ENCODE measurements around the gene PRPF8. TPM values are rescaled to one million over a fixed set of nuclear protein-coding genes. Genes with fewer than 3 reads are reported as not detected.

The PRPF8 gene
- polyA plus RNA-seq, 12 donors = 129 to 215 (median 179) TPM; not detected in 1

DNA sequence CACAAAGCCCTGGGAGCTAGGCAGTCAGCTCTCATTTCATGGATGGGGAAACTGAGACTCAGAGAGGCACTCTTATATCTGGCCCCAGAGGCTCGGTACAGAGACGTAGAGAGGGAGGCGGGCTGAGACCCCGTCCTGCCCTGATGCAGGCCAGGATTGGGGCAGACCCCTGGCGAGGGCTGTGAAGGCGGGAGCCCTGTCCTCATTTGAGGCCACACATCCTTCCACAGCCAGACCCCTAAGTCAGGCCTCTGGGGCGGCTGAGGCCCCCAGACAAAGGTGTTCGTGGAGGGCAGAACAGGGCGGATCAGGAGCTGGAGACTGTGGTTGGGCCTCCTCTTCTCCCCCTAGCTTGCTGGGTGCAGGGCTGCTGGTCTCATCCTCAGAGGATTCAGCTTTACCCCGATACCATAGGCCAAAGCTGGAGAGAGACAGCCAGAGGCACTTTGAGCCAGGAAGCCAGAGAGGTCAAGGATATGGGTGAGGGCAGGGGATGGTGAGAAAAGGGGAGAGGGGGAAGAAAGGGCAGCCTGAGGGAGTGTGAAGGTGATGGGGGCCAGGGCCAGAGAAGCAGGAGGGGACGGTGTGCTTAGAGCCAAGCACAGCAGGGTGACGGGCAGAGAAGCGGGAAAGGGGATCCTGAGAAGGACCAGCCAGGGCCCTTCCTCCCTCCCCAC is 38.3 kb downstream of the PRPF8 start:
- no peak for DNase-seq

GRCh38 chr17:1645207-1646171 is 39.2 kb downstream of the PRPF8 start, which contains the start of gene SCARF1:
Gene SCARF1, minus strand, starts transcription at chr17:1645732. Its CDS starts 35 bp downstream, at chr17:1645697.
- peak; percentile 55 for DNase-seq

- no peak for DNase-seq
Measured at GRCh38 chr17:1644493-1645206, 40.0 kb downstream of the PRPF8 start.

DNA sequence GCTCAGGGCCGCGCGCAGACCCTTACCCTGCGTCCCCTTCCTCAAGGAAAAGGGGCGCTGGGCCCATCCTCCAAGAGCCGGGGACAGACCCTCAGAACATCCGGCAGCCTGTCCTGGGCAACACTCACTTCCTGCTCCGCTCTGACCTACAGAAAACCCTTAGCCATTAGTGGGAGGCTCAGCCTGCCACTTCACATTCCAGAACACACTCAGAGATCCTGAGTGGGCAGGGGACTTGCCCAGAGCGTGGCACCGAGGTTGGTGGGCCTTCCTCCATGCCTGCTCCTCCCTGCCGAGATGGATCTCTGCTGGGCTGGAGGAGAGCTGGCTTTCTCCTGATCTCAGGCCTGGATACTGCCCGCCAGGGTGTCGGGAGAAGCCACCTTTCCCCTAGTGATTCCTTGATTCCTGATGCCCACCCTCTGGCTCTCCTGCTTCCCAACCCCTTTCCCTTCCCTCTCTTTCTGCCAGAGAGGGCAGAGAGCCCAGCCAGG is 40.6 kb downstream of the PRPF8 start:
- no peak for DNase-seq

GRCh38 chr17:1643293-1643998 is 41.2 kb downstream of the PRPF8 start:
- DNase-seq = no peak

DNA sequence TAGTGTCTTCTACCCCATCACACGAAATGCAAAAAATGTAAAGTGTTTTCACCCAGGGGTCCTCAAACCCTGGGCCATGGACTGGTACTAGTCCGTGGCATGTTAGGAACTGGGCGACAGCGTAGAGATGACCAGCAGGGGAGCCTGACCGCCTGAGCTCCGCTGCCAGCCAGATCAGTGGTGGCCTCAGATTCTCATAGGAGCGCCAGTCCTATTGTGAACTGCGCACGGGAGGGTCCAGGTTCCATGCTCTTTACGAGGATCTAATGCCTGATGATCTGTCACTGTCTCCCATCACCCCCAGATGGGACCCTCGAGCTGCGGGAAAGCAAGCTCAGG is 43.6 kb downstream of the PRPF8 start:
- no peak for DNase-seq

DNA sequence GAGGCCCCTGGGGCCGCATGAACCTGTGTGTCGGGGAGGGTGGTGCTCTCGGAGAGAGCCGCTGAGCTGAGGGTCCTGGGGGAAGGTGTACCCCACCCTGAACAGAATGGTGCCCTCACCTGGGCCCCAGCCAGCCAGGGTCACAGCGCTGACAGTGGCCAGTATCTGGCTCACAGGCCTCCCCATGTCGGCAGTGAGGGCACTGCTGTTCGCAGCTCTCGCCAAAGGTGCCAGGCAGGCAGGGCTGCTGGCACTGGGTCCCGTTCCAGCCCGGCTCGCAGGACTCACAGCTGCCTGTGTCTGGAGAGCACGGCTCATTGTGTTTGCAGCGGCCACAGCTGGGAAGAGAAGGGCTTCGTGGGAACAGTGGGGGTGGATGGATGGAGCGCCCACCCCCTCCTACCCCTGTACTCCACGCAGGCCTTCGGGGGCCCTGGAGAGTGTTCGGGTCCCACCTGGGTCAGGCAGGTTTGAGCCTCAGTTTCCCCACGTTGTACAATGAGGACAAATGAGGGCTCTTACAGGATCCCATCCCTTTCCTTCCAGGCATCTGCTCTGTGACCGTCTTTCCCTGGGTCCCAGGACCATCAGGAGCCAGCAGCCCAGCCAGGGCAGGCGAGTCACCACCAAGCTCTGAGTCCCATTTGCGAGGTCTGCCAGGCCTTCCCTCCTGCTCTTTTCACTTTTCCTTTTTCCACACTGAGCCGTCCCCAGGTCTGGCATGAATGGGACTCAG is 44.2 kb downstream of the PRPF8 start:
- DNase-seq = no peak

DNA sequence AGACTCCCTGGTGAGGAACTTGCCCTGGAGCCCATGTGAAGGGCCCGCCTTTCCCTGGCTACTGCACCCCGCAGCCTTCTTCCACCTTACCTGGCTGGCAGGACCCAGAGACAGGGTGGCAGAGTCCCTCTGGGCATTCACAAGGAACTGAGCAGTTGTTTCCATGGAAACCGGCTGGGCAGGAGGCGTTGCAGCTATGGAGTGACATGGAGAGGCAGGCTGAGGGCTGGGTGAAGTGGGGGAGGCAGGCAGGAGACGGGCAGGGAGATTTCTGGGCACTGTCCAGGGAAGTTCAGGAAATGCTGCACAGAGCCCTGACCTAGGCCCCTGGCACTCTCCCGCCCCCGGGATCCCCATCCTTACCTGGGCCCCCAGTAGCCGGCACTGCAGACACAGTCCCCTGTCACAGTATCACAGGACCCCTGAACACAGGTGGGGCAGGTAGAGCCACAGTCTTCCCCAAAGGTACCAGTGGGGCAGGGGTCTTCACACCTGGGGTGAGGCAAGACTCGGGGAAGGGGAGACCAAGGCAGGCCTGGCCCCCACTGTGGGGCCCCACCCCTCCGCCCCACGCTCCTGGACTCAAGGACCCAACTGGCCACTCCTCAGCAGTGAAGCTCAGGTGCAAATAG is 45.0 kb downstream of the PRPF8 start:
- no peak for DNase-seq

DNA sequence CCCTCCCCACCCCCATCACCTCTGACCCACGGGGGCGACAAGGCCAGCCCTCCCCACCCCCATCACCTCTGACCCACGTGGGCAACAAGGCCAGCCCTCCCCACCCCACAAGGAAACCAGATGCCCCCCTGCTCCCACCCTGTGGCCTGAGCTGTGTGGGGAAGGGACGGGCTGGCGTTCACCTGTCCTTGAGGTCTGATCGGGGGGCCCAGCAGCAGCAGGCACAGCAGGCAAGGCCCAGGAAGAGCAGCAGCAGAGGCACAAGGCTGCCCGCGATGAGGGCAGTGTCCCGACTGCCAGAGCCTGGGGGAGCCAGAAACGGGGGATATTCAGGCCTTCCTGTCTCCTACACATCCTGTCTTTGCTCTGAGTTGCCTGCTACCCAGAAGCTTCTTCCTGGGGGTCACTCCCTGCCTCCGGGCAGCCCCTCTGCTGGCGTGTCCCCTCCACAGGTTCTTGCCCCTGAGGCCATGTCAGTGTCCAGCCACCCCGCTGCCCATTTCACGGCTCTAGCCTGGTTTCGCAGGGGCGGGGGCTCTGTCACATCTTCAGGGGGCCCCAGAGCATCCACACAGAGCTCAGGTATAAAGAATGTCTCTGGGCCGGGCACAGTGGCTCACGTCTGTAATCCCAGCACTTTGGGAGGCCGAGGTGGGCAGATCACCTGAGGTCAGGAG is 45.9 kb downstream of the PRPF8 start:
- no peak for DNase-seq

- no peak for DNase-seq
Measured at GRCh38 chr17:1638171-1638590, 46.5 kb downstream of the PRPF8 start.

DNA sequence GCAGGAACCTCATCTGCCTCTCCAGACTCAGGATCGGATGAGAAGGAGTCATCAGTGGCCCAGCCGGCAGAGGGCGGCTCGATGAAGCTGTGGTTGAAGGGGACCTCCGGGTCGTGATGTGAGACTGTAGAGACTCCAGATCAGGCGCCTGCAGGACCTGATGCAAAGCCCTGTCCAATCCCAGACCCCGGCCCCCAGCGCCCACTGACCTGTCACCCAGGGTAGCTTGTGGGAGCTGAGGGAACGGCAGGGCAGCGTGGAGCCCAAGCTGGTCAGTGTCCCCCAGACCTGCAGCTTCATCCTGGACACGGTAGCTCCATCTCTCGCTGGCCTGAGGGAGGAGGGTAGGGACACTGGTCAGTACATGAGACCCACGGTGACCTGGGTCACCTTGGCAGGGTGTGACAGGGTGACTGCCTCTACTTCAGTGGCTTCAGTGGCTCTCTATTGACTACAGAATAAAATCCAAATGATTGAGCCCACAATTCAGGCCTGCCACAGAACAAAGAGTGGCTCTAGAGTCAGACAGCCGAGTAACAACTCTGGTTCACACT is 47.9 kb downstream of the PRPF8 start:
- DNase-seq = no peak

DNA sequence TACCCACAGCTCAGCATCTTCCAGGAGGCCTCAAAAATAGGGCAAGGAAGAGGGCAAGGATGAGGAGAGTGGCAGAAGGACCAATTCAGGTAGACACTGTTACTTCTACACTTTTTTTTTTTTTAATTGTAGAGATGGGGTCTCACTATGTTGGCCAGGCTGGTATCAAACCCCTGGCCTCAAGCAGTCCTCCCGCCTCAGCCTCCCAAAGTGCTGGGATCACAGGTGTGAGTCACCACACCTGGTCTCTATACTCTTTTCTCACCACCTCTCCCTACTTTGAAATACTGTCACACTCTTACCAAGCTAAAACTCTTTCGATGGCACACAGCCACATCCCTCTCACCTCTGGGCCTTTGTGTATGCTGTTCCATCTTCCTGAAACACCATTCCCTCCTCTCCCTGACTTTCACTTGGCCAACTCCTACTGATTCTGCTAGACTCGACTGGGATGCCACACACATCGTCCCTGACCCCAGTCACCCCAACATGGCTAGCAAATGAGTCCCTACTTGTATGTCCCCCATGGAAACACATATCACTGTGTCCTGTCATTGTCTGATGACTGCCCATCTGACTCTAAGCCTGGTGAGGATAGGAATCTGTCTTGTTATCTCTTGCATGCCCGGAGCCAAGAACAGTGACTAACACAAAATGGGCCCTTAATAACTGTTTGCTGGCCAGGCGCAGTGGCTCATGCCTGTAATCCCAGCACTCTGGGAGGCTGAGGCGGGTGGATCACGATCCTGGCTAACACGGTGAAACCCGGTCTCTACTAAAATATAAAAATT is 48.8 kb downstream of the PRPF8 start:
- no peak for DNase-seq

DNA sequence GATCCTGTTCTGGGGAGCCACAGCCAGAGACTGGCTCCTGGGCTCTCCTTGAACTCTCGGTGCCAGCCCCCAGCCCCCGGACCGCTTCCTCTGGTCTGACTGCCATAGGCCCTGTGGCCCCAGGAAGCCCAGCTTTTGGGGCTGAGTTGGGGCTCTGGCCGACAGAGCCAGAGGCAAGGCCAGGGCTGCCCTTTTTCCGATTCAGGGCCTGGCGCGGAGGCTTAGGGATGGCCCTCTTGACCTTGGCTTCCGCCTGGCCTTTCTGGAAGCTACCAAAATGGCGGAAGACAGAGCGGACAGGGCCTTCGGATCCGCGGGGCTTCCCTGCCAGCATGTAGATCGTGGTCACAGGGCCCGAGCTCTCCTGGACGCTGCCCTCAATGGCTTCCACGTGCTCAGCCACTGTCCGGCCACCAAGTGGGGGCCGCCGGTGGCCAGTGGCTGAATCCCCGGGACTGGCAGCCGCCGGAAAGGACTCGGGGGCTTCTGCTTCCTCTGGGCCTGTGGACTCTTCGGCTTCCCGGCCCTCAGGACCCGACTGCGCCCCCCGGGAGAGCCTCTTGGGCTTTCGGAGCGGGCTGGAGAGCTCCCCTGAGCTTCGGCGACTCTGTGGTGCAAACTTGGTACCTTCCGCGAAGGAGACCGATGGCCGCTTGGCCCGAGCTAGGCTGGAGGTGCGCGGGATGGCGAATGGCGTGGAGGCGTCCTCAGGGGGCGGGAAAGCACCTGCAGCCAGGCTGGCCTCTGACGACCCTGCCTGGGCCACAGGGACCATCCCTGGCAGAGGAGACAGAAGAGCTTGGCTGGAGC is 49.6 kb downstream of the PRPF8 start:
- no peak for DNase-seq

DNA sequence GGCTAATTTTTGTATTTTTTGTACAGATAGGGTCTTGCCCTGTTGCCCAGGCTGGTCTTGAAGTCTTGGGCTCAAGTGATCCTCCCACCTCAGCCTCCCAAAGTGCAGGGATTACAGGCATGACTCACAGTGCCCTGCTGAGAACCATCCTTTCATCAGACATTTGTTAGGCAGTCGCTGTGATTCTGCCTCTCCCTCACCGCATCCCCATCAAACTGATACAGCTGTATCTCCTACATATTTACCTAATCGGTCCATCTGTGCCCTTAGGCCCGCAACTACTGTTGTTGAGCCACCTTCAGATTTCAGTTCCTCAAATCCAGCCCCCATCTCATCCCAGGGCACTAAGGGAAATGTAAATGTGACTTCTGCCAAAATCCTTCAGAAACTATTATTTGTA is 54.0 kb downstream of the PRPF8 start:
- DNase-seq = no peak

- no peak for DNase-seq
Measured at GRCh38 chr17:1629504-1630310, 55.0 kb downstream of the PRPF8 start.

GRCh38 chr17:1628856-1629503 is 55.7 kb downstream of the PRPF8 start:
- DNase-seq = peak; percentile 89

Measured in muscle of arm (tissue), 12 donors.